COLO829 (cell line): ENCODE results near the gene GALNT18.

Source experiments
- DNase-seq: peaks from one replicate; pipeline ENCODE4 v3.0.0; 2012; ENCODE audit warnings: low spot score

Gene GALNT18

DNA sequence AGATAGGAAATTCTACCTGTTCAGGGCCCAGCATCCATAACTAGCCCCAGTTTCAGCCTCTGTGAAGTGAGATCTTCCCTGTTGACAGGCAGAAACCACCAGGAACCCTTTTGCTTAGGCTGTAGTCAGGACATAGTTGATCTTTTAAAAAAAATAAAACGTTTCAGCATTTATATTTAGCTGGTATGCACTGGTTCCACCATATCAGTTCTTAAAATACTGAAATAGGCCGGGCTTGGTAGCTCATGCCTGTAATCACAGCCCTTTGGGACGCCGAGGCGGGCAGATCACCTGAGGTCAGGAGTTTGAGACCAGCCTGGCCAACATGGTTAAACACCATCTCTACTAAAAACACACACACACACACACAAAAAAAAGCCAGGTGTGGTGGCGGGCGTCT is 35.3 kb downstream of the GALNT18 start:
- DNase-seq: no peak

- no peak for DNase-seq
Measured at GRCh38 chr11:11584937-11585336, 36.9 kb downstream of the GALNT18 start.

DNA sequence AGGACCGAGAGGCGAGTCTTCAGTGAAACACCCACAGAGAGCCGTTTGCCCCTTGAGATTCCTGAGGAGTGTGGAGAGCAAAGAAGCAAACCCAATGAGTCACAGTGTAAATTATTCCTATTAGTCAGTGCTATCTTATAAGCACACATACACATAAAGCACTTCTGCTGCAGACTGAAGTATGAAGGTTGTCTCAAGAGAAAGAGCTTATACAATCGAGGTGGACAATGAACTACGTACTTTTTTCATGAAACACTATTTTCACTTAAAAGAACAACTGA is 37.3 kb downstream of the GALNT18 start:
- peak; percentile 30 for DNase-seq

- DNase-seq: no peak
Measured at GRCh38 chr11:11583801-11584529, 37.8 kb downstream of the GALNT18 start.

- no peak for DNase-seq
Measured at GRCh38 chr11:11582011-11582701, 39.6 kb downstream of the GALNT18 start.

DNA sequence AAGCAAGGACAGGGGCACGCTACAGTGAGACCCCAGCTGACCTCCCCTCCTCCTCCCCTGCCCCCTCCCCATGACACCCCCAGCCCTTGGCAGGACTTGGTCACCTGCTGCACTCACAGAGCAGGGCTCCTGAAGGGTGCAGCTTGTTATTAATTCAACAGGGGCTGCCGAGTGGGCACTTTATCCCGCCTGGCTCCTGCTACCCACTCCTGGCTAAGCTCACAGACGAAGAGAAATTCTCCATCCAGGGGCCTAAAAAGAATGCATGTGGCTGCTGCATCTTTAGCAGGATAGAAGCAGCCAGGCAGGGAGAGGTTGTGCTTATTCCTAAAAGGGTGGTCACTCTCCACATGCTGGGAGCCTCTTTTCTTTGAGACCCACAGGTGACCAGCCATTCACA is 40.3 kb downstream of the GALNT18 start:
- no peak for DNase-seq

DNA sequence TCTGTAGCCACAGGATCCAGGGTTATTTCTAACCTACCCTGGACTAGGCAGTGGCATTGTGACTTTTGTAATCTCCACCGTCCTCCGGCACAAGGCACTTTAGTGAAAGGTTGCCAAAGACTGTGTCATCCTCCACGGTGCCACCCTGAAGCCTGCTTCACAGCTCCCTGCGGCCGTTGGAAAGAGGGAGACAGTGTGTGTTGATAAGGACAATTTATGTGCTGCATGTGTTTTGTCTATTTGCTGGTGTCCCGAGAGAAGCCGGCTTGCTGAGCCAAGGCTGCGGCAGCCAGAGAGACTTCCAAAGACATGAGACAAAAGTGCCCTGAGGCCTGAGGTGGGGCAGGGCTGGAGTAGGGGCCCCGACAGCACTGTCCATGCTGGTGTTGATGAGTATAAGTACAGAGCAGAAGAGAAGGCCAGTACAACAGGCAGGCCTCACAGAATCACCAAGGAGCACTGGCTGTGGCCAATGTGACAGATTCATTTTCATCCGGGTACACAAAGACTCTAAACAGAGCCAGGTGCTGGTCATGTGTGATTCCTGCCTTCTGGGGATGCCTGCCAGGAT is 40.9 kb downstream of the GALNT18 start:
- no peak for DNase-seq

DNA sequence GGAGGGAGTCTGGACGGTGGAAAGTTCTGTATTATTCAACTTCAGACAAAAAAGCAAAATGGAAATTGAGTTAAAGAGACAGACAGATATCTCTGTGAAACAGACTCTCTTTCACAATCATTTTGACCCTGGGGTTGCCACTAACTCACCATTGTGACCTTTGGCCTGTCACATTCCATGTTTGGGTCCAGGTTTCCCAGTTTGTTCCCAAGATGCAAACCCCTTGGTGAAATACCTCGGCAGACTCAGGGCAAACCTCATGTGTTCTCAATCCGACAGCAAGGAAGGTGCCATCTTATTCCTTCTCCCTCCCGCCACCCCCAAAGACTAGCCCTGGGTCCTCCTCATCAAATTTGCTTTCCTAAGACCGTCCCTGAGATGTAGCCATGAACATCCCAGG is 41.8 kb downstream of the GALNT18 start:
- DNase-seq: no peak

- no peak for DNase-seq
Measured at GRCh38 chr11:11579012-11579988, 42.5 kb downstream of the GALNT18 start.

DNA sequence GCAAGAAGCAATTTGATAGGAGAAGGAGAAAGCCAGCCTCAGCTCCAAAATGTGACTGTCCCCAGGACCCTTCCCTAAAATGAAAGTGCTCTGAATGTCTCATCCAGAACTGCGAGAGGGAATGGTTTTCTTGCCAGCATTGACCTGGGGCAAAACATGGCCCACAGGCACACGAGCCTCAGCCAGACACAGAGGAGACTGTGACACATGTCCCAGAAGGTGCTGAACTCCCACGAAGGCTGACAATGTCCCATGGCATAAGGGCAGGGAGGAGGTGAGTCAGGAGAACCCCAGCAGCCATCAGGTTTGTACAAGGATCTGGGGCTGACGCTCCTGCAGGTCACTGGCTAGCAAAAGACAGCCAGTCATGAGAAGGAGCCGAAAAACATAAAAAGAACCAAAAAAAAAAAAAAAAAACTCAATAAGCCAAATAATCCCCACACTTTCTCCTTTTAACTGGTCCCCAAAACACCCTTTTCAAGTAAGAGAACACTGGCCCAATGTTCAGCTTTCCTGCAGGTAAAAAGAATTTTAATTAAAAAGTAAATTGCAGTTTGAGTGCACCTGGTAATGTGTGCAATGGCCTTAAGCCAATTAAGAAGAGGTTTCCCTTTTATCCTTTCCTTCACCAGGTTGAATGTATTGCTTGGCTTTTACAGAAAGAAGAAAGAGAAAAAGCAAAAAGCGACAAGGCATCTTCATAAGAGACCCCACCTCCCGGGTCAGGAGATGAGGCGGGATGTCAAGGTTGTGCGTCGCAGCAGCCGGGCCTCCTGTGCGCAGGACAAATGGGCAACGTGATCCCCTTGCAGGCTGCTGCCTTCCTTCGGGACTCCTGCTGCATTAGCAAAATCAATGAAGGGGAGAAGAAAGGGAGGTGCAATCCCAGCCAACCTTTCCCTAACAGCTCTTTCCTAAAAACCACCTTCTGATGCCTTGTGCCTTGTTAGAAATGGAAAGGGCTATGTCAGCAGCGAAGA is 43.6 kb downstream of the GALNT18 start:
- DNase-seq: no peak

GRCh38 chr11:11577251-11577855 is 44.5 kb downstream of the GALNT18 start:
- DNase-seq: no peak

- DNase-seq: no peak
Measured at GRCh38 chr11:11574373-11575287, 47.2 kb downstream of the GALNT18 start.

DNA sequence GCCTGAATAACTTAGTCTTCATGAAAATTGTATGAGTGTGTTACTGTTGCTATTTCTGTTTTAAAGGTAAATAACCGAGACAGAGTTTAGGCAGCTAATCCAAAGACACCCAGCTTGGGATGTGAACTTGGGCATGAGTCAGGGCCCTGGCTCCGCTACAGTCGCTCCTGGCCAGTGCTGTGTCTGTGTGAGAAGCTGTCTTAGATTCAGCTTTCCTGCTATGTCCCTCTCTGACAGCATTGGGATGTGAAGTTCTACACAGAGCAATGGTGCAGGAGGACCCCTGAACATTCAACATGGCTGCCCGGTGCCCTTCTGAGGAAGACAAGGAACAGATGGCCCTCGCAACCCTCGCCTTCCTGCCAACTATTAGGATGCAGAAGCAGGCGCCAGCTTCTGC is 49.4 kb downstream of the GALNT18 start:
- no peak for DNase-seq

DNA sequence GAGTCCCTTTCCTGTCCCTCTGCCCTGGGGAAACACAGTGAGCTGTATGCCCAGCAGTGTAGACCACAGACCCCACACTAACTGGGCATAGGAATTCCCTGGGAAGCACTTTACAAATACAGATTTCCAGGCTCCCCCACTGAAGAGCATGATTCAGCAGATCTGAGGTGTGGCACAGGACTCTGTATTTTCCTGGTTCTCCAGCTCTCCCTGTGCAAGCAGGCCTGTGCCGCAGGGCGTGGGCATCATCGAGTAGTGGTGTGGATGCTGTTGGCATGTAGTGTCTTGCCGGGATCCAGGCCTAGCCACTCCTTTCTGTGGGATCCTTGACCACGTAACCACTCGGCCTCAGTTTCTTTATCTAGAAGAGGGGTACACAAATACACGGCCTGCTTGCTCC is 49.9 kb downstream of the GALNT18 start:
- no peak for DNase-seq

- no peak for DNase-seq
Measured at GRCh38 chr11:11570823-11571222, 51.0 kb downstream of the GALNT18 start.

GRCh38 chr11:11569936-11570491 is 51.8 kb downstream of the GALNT18 start:
- no peak for DNase-seq

- DNase-seq: no peak
Measured at GRCh38 chr11:11568651-11569229, 53.1 kb downstream of the GALNT18 start.

DNA sequence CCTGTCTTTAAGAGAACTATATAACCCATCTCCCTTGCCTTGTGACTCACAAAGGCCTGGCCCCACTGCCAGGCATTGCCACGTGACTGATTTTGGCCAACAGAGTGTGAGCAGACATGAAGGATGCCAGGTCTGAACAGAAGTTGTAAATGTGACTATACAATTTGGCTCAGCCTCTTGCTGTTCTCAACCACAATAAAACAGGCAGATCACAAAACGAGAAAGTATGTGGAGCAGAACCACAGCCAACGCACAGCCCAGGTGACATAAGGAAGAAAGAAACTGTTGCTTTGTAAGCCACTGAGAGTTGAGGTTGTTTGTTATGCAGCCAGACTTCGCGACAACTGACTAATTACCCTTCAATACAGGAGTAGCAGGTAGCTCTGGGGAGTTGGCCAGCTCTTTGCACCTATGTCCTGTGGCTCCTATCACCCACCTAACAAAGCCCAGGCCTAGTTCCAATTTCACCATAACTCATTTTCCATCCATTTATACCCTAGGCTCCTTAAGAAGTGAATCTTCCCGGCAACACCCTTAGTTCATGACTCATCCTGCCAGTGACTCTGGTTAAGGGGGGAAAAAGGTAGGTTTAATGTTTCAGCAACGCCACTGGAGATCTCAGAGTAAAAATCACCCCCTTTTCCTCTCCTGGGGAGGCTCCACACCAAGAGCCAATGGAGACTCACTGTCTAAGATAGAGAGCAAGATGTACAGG is 53.7 kb downstream of the GALNT18 start:
- DNase-seq: no peak
